Measurements from ENCODE around the gene ASPSCR1. TPM values are rescaled to one million over a fixed set of nuclear protein-coding genes. Genes with fewer than 3 reads are reported as not detected.

Gene ASPSCR1
- total RNA-seq, 4 donors from 2014 or later, result 24.0 to 44.7 (median 32.0) TPM

- Histone ChIP-seq H3K27me3 (peaks cover 0 to 3% (median 0%) of the 10 kb centered on the region in 3 donors), H3K4me1 (peaks cover 7 to 19% of the 10 kb centered on the region in 2 donors), H3K4me3 (peak overlapping the region; percentile 11 to 51 (median 40)), H3K36me3 (no peaks in the 10 kb centered on the region), H3K27ac (peak overlapping the region in 3 of 4 donors; percentile 59 to 82 (median 69)), H3K9me3 (no peaks in the 10 kb centered on the region)
- in situ Hi-C loops (cut with MboI; ENCODE audit: low sequenced_read_pairs in 4 of 4), result no loop called here
- intact Hi-C loops (cut with DNase I; ENCODE audit: low total_unique reads), result loop anchor here (1.0 kb wide), 1 partner anchor 36 kb away; no protein-coding TSS in a partner anchor
- TF ChIP-seq, protein P1, sequence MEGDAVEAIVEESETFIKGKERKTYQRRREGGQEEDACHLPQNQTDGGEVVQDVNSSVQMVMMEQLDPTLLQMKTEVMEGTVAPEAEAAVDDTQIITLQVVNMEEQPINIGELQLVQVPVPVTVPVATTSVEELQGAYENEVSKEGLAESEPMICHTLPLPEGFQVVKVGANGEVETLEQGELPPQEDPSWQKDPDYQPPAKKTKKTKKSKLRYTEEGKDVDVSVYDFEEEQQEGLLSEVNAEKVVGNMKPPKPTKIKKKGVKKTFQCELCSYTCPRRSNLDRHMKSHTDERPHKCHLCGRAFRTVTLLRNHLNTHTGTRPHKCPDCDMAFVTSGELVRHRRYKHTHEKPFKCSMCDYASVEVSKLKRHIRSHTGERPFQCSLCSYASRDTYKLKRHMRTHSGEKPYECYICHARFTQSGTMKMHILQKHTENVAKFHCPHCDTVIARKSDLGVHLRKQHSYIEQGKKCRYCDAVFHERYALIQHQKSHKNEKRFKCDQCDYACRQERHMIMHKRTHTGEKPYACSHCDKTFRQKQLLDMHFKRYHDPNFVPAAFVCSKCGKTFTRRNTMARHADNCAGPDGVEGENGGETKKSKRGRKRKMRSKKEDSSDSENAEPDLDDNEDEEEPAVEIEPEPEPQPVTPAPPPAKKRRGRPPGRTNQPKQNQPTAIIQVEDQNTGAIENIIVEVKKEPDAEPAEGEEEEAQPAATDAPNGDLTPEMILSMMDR (IDR thresholded peaks at IDR 0.05 in 4 of 5, conservative IDR thresholded peaks at IDR 0.05 in 1 of 5), result no peak
- TF ChIP-seq POLR2A (IDR thresholded peaks at IDR 0.05), result peak; percentile 14 to 22
- ATAC-seq, result peak; percentile 79 to 82
- peak; percentile 55 to 78 for DNase-seq
Observed at GRCh38 chr17:81967533-81968395, 9.7 kb upstream of the ASPSCR1 start.

DNA sequence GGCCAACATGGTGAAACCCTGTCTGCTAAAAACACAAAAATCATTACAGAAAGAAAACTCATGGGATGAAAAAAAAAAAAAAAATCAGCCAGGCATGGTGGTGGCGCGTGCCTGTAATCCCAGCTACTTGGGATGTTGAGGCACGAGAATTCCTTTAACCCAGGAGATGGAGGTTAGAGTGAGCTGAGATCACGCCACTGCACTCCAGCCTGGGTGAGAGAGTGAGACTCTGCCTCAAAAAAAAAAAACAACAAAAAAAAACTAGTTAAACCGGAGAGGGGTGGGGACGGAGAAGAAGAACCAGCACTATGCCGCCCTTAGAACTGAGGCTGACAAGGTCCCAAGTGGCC lies 9.1 kb upstream of the ASPSCR1 start:
- DNase-seq (no peak), ATAC-seq (no peak)
- H3K9me3 ChIP-seq, result no peaks in the 10 kb centered on the region
- peaks cover 7 to 14% of the 10 kb centered on the region in 2 donors for H3K4me1 ChIP-seq
- intact Hi-C loops (cut with DNase I; ENCODE audit: low total_unique reads) (loop anchor here (1.0 kb wide), 1 partner anchor 35 kb away; no protein-coding TSS in a partner anchor), in situ Hi-C loops (cut with MboI; ENCODE audit: low sequenced_read_pairs in 4 of 4) (no loop called here)
- peaks cover 0 to 3% (median 0%) of the 10 kb centered on the region in 3 donors for H3K27me3 ChIP-seq
- H3K27ac ChIP-seq, result peak overlapping the region in 3 of 4 donors; percentile 59 to 82 (median 69)
- peak overlapping the region in 3 of 4 donors; percentile 11 to 42 (median 38) for H3K4me3 ChIP-seq
- no peaks in the 10 kb centered on the region for H3K36me3 ChIP-seq
- TF ChIP-seq POLR2A (IDR thresholded peaks at IDR 0.05), result no peak
- TF ChIP-seq, protein P1 (IDR thresholded peaks at IDR 0.05 in 4 of 5, conservative IDR thresholded peaks at IDR 0.05 in 1 of 5), result no peak

DNA sequence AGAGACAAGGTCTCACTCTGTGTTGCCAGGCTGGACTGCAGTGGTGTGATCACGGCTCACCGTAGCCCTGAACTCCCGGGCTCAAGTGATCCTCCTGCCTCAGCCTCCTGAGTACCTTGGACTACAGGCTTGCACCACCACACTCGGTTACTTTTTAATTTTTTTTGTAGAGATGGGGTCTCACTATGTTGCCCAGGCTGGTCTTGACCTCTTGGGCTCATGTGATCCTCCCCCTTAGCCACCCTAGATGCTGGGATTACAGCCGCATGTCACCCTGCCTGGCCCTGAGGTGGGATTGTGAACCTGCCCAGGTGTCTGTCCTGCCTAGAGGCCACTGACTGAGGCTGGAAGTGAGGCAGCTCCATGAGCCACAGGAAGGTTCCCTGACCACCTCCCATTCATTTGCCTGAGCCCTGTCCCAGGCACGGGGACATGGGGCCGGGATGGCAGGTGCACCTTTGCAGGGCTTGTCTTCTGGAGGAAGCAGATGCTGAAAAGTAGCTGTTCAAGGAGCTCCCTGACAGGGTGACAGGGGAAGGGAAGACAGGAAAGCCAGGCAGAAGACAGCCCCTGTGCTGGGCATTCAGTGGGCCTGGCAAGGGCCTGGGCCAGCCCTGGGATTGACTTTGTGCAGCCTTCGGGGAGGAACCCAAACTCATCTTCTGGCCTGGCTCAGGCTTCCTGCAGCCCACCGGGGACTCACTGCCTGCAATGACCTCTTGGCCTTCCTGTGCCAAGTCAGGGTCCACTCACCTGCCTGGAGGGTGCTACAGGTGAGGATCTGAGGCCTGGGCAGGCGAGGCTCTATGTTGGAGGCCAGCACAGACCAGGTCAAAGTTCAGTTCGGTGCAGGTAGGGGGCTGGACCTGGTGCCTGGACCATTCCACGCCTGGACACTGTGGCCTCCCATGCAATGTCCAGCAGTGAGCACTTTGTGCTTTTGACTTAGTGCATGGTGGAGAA lies 8.3 kb upstream of the ASPSCR1 start:
- peaks cover 0 to 3% (median 0%) of the 10 kb centered on the region in 3 donors for H3K27me3 ChIP-seq
- in situ Hi-C loops (cut with MboI; ENCODE audit: low sequenced_read_pairs in 4 of 4), result no loop called here
- intact Hi-C loops (cut with DNase I; ENCODE audit: low total_unique reads), result loop anchor here (1.0 kb wide), 1 partner anchor 34 kb away; no protein-coding TSS in a partner anchor

DNA sequence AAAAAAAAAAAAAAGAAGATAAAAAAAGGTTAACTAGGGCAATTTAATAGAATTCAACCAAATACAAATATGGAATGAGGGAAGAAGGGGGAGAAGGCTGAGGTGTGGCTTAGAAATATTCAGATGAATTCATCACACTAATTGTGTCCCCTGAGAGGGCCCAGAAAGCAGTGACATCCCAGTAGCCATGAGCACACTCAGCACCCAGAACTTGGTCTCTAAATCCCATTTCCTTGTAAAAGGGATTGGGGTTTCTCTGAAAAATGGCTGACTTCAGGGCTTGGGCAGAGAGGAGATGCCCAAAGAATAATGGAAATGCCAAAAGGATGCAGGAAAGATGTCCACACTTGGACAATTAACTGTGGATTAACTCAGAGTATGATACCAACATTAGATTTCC lies 4.0 kb upstream of the ASPSCR1 start:
- ATAC-seq, result no peak

More for the DNA sequence above, 8.3 kb upstream of the ASPSCR1 start:
- H3K9me3 ChIP-seq, result no peaks in the 10 kb centered on the region
- no peak overlapping the region for H3K27ac ChIP-seq
- ATAC-seq (no peak), DNase-seq (no peak)
- peaks cover 7 to 14% of the 10 kb centered on the region in 2 donors for H3K4me1 ChIP-seq
- TF ChIP-seq POLR2A (IDR thresholded peaks at IDR 0.05), result no peak
- TF ChIP-seq, protein P1 (IDR thresholded peaks at IDR 0.05 in 4 of 5, conservative IDR thresholded peaks at IDR 0.05 in 1 of 5), result no peak
- no peak overlapping the region for H3K4me3 ChIP-seq
- H3K36me3 ChIP-seq, result no peaks in the 10 kb centered on the region

More for the DNA sequence above, 4.0 kb upstream of the ASPSCR1 start:
- no peaks in the 10 kb centered on the region for H3K27me3 ChIP-seq
- DNase-seq, result no peak
- H3K4me3 ChIP-seq, result no peak overlapping the region
- intact Hi-C loops (cut with DNase I; ENCODE audit: low total_unique reads), result no loop called here
- no peak overlapping the region for H3K27ac ChIP-seq
- in situ Hi-C loops (cut with MboI; ENCODE audit: low sequenced_read_pairs in 4 of 4), result no loop called here
- peaks cover 6 to 12% of the 10 kb centered on the region in 2 donors for H3K4me1 ChIP-seq
- no peaks in the 10 kb centered on the region for H3K36me3 ChIP-seq
- TF ChIP-seq, protein P1 (IDR thresholded peaks at IDR 0.05 in 4 of 5, conservative IDR thresholded peaks at IDR 0.05 in 1 of 5), result no peak
- no peak for TF ChIP-seq POLR2A (IDR thresholded peaks at IDR 0.05)
- H3K9me3 ChIP-seq, result no peaks in the 10 kb centered on the region
